ENCODE results near the gene PLEKHH2.

Gene PLEKHH2

DNA sequence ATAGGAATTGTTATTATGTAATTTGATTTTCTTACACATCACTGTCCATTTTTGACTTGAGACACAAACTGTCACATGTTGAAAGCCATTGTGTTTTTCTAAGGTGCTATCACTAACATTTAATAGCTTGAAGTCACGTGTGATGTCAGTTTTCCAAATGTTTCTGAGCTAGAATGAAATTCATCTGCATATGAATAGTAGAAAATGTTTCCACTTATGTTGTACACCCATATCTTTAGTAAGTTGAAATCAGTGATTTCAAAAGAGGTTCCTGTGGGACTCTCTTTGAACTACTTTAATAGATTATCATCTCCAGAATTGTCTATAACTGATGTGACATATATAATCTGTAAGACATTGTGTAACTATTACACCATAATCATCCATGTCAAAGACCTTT is 173.8 kb downstream of the PLEKHH2 start:
- TF ChIP-seq, protein P1, sequence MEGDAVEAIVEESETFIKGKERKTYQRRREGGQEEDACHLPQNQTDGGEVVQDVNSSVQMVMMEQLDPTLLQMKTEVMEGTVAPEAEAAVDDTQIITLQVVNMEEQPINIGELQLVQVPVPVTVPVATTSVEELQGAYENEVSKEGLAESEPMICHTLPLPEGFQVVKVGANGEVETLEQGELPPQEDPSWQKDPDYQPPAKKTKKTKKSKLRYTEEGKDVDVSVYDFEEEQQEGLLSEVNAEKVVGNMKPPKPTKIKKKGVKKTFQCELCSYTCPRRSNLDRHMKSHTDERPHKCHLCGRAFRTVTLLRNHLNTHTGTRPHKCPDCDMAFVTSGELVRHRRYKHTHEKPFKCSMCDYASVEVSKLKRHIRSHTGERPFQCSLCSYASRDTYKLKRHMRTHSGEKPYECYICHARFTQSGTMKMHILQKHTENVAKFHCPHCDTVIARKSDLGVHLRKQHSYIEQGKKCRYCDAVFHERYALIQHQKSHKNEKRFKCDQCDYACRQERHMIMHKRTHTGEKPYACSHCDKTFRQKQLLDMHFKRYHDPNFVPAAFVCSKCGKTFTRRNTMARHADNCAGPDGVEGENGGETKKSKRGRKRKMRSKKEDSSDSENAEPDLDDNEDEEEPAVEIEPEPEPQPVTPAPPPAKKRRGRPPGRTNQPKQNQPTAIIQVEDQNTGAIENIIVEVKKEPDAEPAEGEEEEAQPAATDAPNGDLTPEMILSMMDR (IDR thresholded peaks at IDR 0.05; ENCODE audit: low read depth, low read length): no peak
- no peak for DNase-seq (ENCODE audit: extremely low read depth, low read depth)

DNA sequence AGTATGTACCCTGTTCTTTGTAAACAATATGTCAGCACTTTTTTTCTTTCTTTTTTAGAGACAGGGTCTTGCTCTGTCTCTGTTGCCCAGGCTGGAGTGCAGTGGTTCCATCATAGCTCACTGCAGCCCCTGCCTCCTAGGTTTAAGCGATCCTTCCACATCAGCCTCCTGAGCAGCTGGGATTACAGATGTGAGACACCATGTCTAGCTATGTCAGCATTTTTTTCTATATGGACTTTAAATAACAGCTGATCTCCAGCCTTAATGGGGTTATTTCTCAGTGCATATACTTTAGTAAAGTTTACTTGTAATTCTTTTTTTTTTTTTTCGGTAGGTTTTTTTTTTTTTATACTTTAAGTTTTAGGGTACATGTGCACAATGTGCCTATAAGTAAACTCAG is 174.9 kb downstream of the PLEKHH2 start:
- no peak for DNase-seq (ENCODE audit: extremely low read depth, low read depth)
- TF ChIP-seq, protein P1 (IDR thresholded peaks at IDR 0.05; ENCODE audit: low read depth, low read length): no peak

DNA sequence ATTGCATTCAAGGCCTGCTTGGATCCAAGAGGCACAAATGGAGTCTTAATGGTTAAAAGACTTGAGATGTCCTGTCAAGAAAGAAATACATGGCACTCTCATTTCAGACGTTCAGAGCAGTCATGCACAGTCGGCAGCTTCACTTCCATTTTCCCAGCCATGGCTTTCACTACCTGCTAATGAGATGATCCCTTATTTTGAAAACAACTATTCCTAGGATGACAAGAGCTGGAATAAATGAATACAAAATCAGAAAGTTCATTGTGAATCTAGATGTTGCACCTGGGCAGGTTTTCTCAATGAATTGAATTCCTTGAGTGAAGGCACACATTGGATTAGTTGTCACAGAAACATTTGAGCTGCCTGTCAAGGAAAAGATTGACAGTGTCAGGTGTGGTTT is 175.9 kb downstream of the PLEKHH2 start:
- TF ChIP-seq, protein P1 (IDR thresholded peaks at IDR 0.05; ENCODE audit: low read depth, low read length): no peak
- no peak for DNase-seq (ENCODE audit: extremely low read depth, low read depth)

DNA sequence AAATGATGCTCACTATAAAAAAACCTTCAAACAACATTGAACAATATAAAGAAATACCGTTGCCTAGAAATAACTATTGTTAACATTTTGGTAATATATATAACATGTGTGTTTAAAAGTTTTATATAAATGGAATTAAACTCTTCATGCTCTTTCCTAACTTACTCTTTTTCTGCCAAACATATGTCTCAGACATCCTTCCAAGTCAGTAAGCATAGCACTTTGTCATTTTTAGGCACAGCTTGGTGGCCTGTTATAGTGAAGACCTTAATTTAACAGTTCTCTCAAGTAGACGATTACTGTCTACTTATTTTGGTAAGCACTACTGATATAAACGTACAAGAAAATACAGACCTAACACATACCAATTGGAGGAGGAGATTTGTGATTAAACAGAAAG is 177.7 kb downstream of the PLEKHH2 start:
- TF ChIP-seq, protein P1 (IDR thresholded peaks at IDR 0.05; ENCODE audit: low read depth, low read length): no peak
- no peak for DNase-seq (ENCODE audit: extremely low read depth, low read depth)
